ENCODE results near the gene KIF14. TPM values are rescaled to one million over a fixed set of nuclear protein-coding genes. Genes with fewer than 3 reads are reported as not detected.

The KIF14 gene
- total RNA-seq, 1 experiment from 2014 or later, result 25.5 TPM

DNA sequence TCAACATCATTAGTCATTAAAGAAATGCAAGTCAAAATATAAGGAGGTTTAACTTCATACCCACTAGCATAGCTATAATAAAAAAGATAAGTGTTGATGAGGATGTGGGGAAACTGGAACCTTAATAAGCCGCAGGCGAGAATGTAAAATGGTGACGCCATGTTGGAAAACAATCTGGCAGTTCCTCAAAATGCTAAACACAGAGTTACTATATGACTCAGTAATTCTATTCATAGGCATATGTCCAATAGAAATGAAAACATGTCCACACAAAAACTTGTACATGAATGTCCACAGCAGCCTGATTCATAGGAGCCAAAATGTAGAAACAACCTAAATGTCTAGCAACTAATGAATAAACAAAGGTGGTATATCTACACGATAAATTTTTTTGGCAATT is 26.0 kb upstream of the KIF14 start:
- CTCF ChIA-PET, result interaction anchor here (0.9 to 1.2 kb wide), 2 partner anchors 12 to 25 kb away, joined by 3 read pairs; no protein-coding TSS in a partner anchor
- POLR2A ChIA-PET, result interaction anchor here (0.8 to 14.2 kb wide), 8 partner anchors 8 to 197 kb away, joined by 3 to 208 read pairs (median 4); partner anchors contain the start of genes CAMSAP2 and DDX59
- no peak overlapping the region for H3K4me3 Mint-ChIP-seq (ENCODE audit: unreplicated experiment)
- no peaks in the 10 kb centered on the region for H3K9me3 Mint-ChIP-seq (ENCODE audit: unreplicated experiment)
- no peak for TF ChIP-seq CTCF (IDR thresholded peaks at IDR 0.05; ENCODE audit: unreplicated experiment)
- no TSS peak for BruUV-seq (replicated peaks)
- intact Hi-C loops (cut with micrococcal nuclease), result no loop called here
- H3K27me3 Mint-ChIP-seq (ENCODE audit: insufficient read depth, unreplicated experiment), result no peaks in the 10 kb centered on the region
- peak overlapping the region; percentile 50 for H3K27ac Mint-ChIP-seq (ENCODE audit: low read depth, unreplicated experiment)
- peaks cover 14% of the 10 kb centered on the region for H3K4me1 Mint-ChIP-seq (ENCODE audit: insufficient read depth, unreplicated experiment)
- peak; percentile 34 for DNase-seq (ENCODE audit: unreplicated experiment)
- peaks cover 80% of the 10 kb centered on the region for H3K36me3 Mint-ChIP-seq (ENCODE audit: insufficient read depth, unreplicated experiment)

DNA sequence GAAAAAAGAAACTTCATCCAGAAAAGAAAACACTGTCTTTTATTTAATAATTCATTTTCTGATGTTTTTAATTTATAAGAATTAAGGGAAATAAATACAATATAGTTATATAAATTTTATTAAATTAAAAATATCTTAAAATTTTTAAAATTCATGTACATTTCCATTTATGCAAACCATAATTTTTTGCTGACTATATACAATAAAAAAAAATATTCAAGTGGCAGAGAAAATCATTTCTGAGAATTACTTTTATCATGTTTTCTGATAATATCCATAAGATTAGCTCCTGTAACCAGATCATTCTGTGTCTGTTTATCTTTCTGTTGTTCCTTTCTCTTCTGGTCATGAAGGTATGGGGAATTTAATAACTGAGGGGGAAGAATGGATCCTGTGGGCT is 23.5 kb upstream of the KIF14 start:
- no peaks in the 10 kb centered on the region for H3K9me3 Mint-ChIP-seq (ENCODE audit: unreplicated experiment)
- ChIA-PET CTCF (interaction anchor here (0.8 to 1.8 kb wide), 4 partner anchors 15 to 26 kb away, joined by 3 to 8 read pairs (median 4); partner anchors contain the start of gene DDX59), POLR2A (interaction anchor here (0.6 to 14.2 kb wide), 6 partner anchors 10 to 95 kb away, joined by 3 to 208 read pairs (median 12); partner anchors contain the start of genes CAMSAP2 and DDX59)

GRCh38 chr1:200642481-200642880 is 21.9 kb upstream of the KIF14 start:
- Mint-ChIP-seq H3K27me3 (ENCODE audit: insufficient read depth, unreplicated experiment) (no peaks in the 10 kb centered on the region), H3K36me3 (ENCODE audit: insufficient read depth, unreplicated experiment) (peaks cover 53% of the 10 kb centered on the region), H3K4me1 (ENCODE audit: insufficient read depth, unreplicated experiment) (peaks cover 28% of the 10 kb centered on the region), H3K4me3 (ENCODE audit: unreplicated experiment) (no peak overlapping the region), H3K9me3 (ENCODE audit: unreplicated experiment) (no peaks in the 10 kb centered on the region), H3K27ac (ENCODE audit: low read depth, unreplicated experiment) (no peak overlapping the region)
- no peak for TF ChIP-seq CTCF (IDR thresholded peaks at IDR 0.05; ENCODE audit: unreplicated experiment)
- POLR2A ChIA-PET, result interaction anchor here (0.6 to 14.2 kb wide), 13 partner anchors 9 to 227 kb away, joined by 3 to 208 read pairs (median 13); partner anchors contain the start of genes CAMSAP2 and DDX59
- CTCF ChIA-PET, result interaction anchor here (0.6 to 3.4 kb wide), 7 partner anchors 8 to 211 kb away, joined by 3 to 21 read pairs (median 4); partner anchors contain the start of gene DDX59
- no peak for DNase-seq (ENCODE audit: unreplicated experiment)
- no TSS peak for BruUV-seq (replicated peaks)
- intact Hi-C loops (cut with micrococcal nuclease), result no loop called here

More for the DNA sequence above, 23.5 kb upstream of the KIF14 start:
- intact Hi-C loops (cut with micrococcal nuclease), result no loop called here
- Mint-ChIP-seq H3K4me1 (ENCODE audit: insufficient read depth, unreplicated experiment) (peaks cover 28% of the 10 kb centered on the region), H3K4me3 (ENCODE audit: unreplicated experiment) (no peak overlapping the region), H3K36me3 (ENCODE audit: insufficient read depth, unreplicated experiment) (peaks cover 69% of the 10 kb centered on the region), H3K27me3 (ENCODE audit: insufficient read depth, unreplicated experiment) (no peaks in the 10 kb centered on the region), H3K27ac (ENCODE audit: low read depth, unreplicated experiment) (no peak overlapping the region)
- DNase-seq (ENCODE audit: unreplicated experiment), result no peak
- no TSS peak for BruUV-seq (replicated peaks)
- TF ChIP-seq CTCF (IDR thresholded peaks at IDR 0.05; ENCODE audit: unreplicated experiment), result no peak

GRCh38 chr1:200640963-200641401 is 20.4 kb upstream of the KIF14 start:
- ChIA-PET CTCF (interaction anchor here (0.5 to 3.4 kb wide), 15 partner anchors 8 to 163 kb away, joined by 3 to 21 read pairs (median 3); no protein-coding TSS in a partner anchor), POLR2A (interaction anchor here (0.6 to 14.2 kb wide), 28 partner anchors 10 to 659 kb away, joined by 3 to 208 read pairs (median 10); partner anchors contain the start of genes CAMSAP2, DDX59 and KIF14)
- DNase-seq (ENCODE audit: unreplicated experiment), result peak; percentile 65
- peak overlapping the region; percentile 55 for H3K27ac Mint-ChIP-seq (ENCODE audit: low read depth, unreplicated experiment)
- H3K4me3 Mint-ChIP-seq (ENCODE audit: unreplicated experiment), result no peak overlapping the region
- H3K36me3 Mint-ChIP-seq (ENCODE audit: insufficient read depth, unreplicated experiment), result peaks cover 40% of the 10 kb centered on the region
- H3K4me1 Mint-ChIP-seq (ENCODE audit: insufficient read depth, unreplicated experiment), result peaks cover 20% of the 10 kb centered on the region
- BruUV-seq (replicated peaks), result no TSS peak
- TF ChIP-seq CTCF (IDR thresholded peaks at IDR 0.05; ENCODE audit: unreplicated experiment), result no peak
- intact Hi-C loops (cut with micrococcal nuclease), result loop anchor here (1.0 kb wide), 1 partner anchor 29 kb away; no protein-coding TSS in a partner anchor
- no peaks in the 10 kb centered on the region for H3K27me3 Mint-ChIP-seq (ENCODE audit: insufficient read depth, unreplicated experiment)
- no peaks in the 10 kb centered on the region for H3K9me3 Mint-ChIP-seq (ENCODE audit: unreplicated experiment)
